Measurements from ENCODE around the gene TECTA.

TECTA gene

GRCh38 chr11:121188776-121189175 lies 87.7 kb downstream of the TECTA start:
- no peak for DNase-seq (ENCODE audit: low read depth)

GRCh38 chr11:121191818-121192217 lies 90.8 kb downstream of the TECTA start:
- DNase-seq (ENCODE audit: low read depth) = no peak

GRCh38 chr11:121194731-121195596 lies 93.9 kb downstream of the TECTA start:
- peak; percentile 54 for DNase-seq (ENCODE audit: low read depth)

GRCh38 chr11:121198491-121198890 lies 97.4 kb downstream of the TECTA start:
- no peak for DNase-seq (ENCODE audit: low read depth)

GRCh38 chr11:121199516-121199915 lies 98.5 kb downstream of the TECTA start:
- DNase-seq (ENCODE audit: low read depth) = no peak

- DNase-seq (ENCODE audit: low read depth) = no peak
Observed at GRCh38 chr11:121206810-121207209, 105.8 kb downstream of the TECTA start.

- DNase-seq (ENCODE audit: low read depth) = no peak
Observed at GRCh38 chr11:121207485-121208115, 106.6 kb downstream of the TECTA start.

- no peak for DNase-seq (ENCODE audit: low read depth)
Observed at GRCh38 chr11:121210445-121211080, 109.5 kb downstream of the TECTA start.

- DNase-seq (ENCODE audit: low read depth) = no peak
Observed at GRCh38 chr11:121211626-121212025, 110.6 kb downstream of the TECTA start.

GRCh38 chr11:121212536-121213361 lies 111.7 kb downstream of the TECTA start:
- no peak for DNase-seq (ENCODE audit: low read depth)

GRCh38 chr11:121213362-121213893 lies 112.4 kb downstream of the TECTA start:
- DNase-seq (ENCODE audit: low read depth) = no peak

GRCh38 chr11:121214861-121215260 lies 113.8 kb downstream of the TECTA start:
- no peak for DNase-seq (ENCODE audit: low read depth)

- DNase-seq (ENCODE audit: low read depth) = no peak
Observed at GRCh38 chr11:121221496-121222200, 120.6 kb downstream of the TECTA start.

GRCh38 chr11:121223161-121223560 lies 122.1 kb downstream of the TECTA start:
- no peak for DNase-seq (ENCODE audit: low read depth)

- no peak for DNase-seq (ENCODE audit: low read depth)
Observed at GRCh38 chr11:121225382-121225781, 124.3 kb downstream of the TECTA start.

- no peak for DNase-seq (ENCODE audit: low read depth)
Observed at GRCh38 chr11:121226415-121227263, 125.6 kb downstream of the TECTA start.

GRCh38 chr11:121228851-121229250 lies 127.8 kb downstream of the TECTA start:
- no peak for DNase-seq (ENCODE audit: low read depth)

GRCh38 chr11:121229495-121230215 lies 128.6 kb downstream of the TECTA start:
- no peak for DNase-seq (ENCODE audit: low read depth)

- no peak for DNase-seq (ENCODE audit: low read depth)
Observed at GRCh38 chr11:121231576-121232278, 130.7 kb downstream of the TECTA start.

Data from activated T-cell treated with anti-CD3 and anti-CD28 coated beads for 24 hours (primary cell).